ENCODE results near the gene ATP10D.

GRCh38 chr4:47510506-47511143 is 25.6 kb downstream of the ATP10D start:
- no peak for TF ChIP-seq ZNF274 (IDR thresholded peaks at IDR 0.05; ENCODE audit: low read depth, low read length)
- TF ChIP-seq SUZ12 (IDR thresholded peaks at IDR 0.05; ENCODE audit: extremely low read depth, insufficient read depth, insufficient read length), result no peak
